Epithelial cell of proximal tubule (primary cell): ENCODE measurements around the gene FAM83B. TPM values are rescaled to one million over a fixed set of nuclear protein-coding genes. Genes with fewer than 3 reads are reported as not detected.

ENCODE experiments used
- DNase-seq: peaks from one replicate; pipeline ENCODE4 v3.0.0-alpha.2; 2011; ENCODE audit warnings: low read depth
- H3K4me3 ChIP-seq: 2 replicates; pipeline ENCODE4 v1.5.1; 2011; ENCODE audit warnings: low read depth, mild to moderate bottlenecking, low read length
- CTCF ChIP-seq: conservative IDR thresholded peaks from 2 replicates; pipeline ENCODE4 v1.5.1; 2012; ENCODE audit warnings: low read depth, mild to moderate bottlenecking, low read length
- total RNA-seq: library from RNA; depleted of rRNA; stranded (reverse); fragments of >200 nt; gene quantifications from 2 replicates; pipeline ENCODE4 v1.2.3, GENCODE V29; 2015

FAM83B gene
- total RNA-seq, 1 donor from 2014 or later: 18.1 TPM

GRCh38 chr6:54846857-54847674, 495 bp downstream of the FAM83B start:
- no peak for DNase-seq
- TF ChIP-seq CTCF: no peak
- H3K4me3 ChIP-seq: peak overlapping the region; percentile 81

- DNase-seq: peak; percentile 50
- TF ChIP-seq CTCF: no peak
- H3K4me3 ChIP-seq: peak overlapping the region; percentile 81
Observed at GRCh38 chr6:54847799-54848597, 1.4 kb downstream of the FAM83B start.

- H3K4me3 ChIP-seq: no peak overlapping the region
- no peak for DNase-seq
- TF ChIP-seq CTCF: no peak
Observed at GRCh38 chr6:54850114-54850513, 3.5 kb downstream of the FAM83B start.

GRCh38 chr6:54856129-54856528, 9.6 kb downstream of the FAM83B start:
- no peak for DNase-seq
- TF ChIP-seq CTCF: no peak
- no peak overlapping the region for H3K4me3 ChIP-seq

GRCh38 chr6:54860132-54860531, 13.6 kb downstream of the FAM83B start:
- H3K4me3 ChIP-seq: no peak overlapping the region
- no peak for DNase-seq
- no peak for TF ChIP-seq CTCF

GRCh38 chr6:54860739-54861138, 14.2 kb downstream of the FAM83B start:
- no peak for DNase-seq
- TF ChIP-seq CTCF: no peak
- H3K4me3 ChIP-seq: no peak overlapping the region
